HFFc6 (cell line): Measurements from ENCODE around the gene LAPTM5. TPM values are rescaled to one million over a fixed set of nuclear protein-coding genes. Genes with fewer than 3 reads are reported as not detected.

Source experiments
- DNase-seq: peaks from one replicate; pipeline ENCODE4 v3.0.0-alpha.2; 2018
- H3K27ac Mint-ChIP-seq: 2 replicates; pipeline ENCODE4 v1.8.0; 2020; ENCODE audit warnings: mild to moderate bottlenecking, mixed read lengths
- H3K27me3 Mint-ChIP-seq: 2 replicates; pipeline ENCODE4 v1.8.0; 2021; ENCODE audit warnings: mild to moderate bottlenecking, moderate library complexity, mixed read lengths; ENCODE audit not compliant: insufficient read depth
- H3K36me3 Mint-ChIP-seq: 2 replicates; pipeline ENCODE4 v1.8.0; 2021; ENCODE audit warnings: low read depth, mixed read lengths
- H3K4me1 Mint-ChIP-seq: 2 replicates; pipeline ENCODE4 v1.8.0; 2020; ENCODE audit warnings: low read depth, mixed read lengths
- H3K4me3 Mint-ChIP-seq: 2 replicates; pipeline ENCODE4 v1.8.0; 2020; ENCODE audit warnings: mild to moderate bottlenecking, moderate library complexity, mixed read lengths
- H3K9me3 Mint-ChIP-seq: 2 replicates; pipeline ENCODE4 v1.8.0; 2020; ENCODE audit warnings: mild to moderate bottlenecking, mixed read lengths
- total RNA-seq, 6 experiments: library from RNA; stranded (reverse); fragmentation: NEBNext Ultra II Directional; extraction: Animal tissue kit (Norgen Biotek cat#: 25700); gene quantifications; 2 replicates in 1 of 6; 3 replicates in 5 of 6; pipeline ENCODE4 v1.2.3, GENCODE V29; 2021
- TF ChIP-seq, protein P1 (sequence below): fragments of 200-600 bp; sonication (generic); IDR thresholded peaks from 2 replicates; pipeline ENCODE4 v1.5.0; 2021; ENCODE audit warnings: antibody characterized with exemption, mild to moderate bottlenecking

LAPTM5 gene
- total RNA-seq, 6 experiments from 2014 or later, result 0.38 to 0.81 (median 0.63) TPM

DNA sequence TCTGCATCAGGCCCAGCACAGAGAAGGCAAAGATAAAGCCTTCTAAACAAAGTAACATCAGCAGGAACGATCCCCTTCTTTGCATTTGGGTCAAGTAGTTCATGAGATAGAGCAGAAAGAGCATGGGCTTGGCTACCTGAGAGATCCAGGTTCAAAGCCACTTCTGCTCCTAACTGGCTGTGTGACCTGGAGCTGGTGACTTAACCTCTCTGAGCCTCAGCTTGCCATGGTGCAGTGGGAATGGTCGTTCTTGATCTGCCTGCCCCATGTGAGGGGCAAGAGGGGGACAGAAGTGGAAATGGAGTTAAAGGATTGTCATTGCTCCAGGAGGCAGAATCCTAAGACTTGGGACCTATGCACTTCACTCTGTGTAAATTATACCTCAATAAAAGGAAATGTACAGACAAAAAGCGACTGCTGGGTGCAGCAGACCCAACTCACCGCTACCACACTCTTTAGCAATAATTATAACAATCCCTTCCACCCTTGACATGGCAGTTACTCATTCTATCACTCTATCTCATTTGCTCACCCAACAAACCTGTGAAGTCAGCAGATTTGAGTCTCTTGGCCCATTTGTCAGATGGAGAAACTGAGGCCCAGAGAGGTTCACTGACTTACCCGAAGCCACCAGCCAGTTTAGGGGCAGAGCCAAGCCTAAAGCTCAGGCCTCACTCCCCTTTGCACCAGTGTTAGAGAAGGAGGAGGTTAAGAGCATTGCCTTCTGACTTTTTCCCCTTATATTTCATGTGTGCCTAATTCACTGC is 32.7 kb downstream of the LAPTM5 start:
- TF ChIP-seq, protein P1, sequence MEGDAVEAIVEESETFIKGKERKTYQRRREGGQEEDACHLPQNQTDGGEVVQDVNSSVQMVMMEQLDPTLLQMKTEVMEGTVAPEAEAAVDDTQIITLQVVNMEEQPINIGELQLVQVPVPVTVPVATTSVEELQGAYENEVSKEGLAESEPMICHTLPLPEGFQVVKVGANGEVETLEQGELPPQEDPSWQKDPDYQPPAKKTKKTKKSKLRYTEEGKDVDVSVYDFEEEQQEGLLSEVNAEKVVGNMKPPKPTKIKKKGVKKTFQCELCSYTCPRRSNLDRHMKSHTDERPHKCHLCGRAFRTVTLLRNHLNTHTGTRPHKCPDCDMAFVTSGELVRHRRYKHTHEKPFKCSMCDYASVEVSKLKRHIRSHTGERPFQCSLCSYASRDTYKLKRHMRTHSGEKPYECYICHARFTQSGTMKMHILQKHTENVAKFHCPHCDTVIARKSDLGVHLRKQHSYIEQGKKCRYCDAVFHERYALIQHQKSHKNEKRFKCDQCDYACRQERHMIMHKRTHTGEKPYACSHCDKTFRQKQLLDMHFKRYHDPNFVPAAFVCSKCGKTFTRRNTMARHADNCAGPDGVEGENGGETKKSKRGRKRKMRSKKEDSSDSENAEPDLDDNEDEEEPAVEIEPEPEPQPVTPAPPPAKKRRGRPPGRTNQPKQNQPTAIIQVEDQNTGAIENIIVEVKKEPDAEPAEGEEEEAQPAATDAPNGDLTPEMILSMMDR, result no peak
- DNase-seq, result no peak
- Mint-ChIP-seq H3K4me1 (peaks cover 9% of the 10 kb centered on the region; the same call in 1 of the 2 replicates), H3K4me3 (no peak overlapping the region), H3K27me3 (peaks cover 15% of the 10 kb centered on the region), H3K9me3 (no peaks in the 10 kb centered on the region), H3K36me3 (no peaks in the 10 kb centered on the region), H3K27ac (no peak overlapping the region)

DNA sequence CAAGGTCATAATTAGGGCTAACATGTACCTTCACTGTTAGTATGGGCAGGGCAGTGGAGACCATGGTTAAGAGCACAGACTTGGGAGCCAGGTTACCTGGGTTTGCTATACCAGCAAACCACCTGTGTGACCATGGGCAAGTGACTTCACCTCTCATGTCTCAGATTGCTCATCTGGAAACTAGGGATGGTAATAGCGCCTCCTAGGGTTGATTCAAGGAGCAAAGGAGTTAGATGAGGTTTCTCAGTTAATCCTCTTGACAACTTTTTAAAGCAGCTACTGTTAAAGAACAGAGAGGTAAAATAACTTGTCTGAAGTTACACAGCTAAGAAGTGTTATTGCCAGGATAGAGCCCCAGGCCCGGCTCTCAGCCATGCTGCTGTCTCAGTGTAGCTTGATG is 33.4 kb downstream of the LAPTM5 start:
- Mint-ChIP-seq H3K27ac (no peak overlapping the region), H3K27me3 (peaks cover 16% of the 10 kb centered on the region), H3K4me3 (no peak overlapping the region), H3K4me1 (peaks cover 16% of the 10 kb centered on the region), H3K9me3 (no peaks in the 10 kb centered on the region), H3K36me3 (no peaks in the 10 kb centered on the region)
- DNase-seq, result no peak
- TF ChIP-seq, protein P1, result peak; percentile 67

DNA sequence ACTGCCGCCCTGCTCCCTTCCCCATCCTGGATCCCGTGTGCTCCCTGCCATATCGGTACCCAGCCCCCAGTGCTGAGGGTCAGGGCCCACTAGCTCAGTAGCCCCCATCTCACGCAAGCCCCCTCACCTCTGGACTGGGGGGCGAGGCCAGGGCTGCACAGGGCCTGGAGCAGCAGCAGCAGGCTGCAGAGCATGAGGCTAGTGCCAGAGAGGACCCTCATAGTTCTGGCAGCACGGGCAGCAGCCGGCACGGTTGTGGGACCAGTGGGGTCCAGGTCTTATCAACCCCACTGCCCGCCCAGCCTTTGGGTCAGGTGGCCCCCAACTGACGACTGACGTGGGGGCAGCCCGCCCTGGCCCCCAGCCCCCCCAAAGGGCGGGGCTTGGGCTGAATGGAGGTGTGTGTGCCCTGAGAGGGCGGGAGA is 34.2 kb downstream of the LAPTM5 start, which contains the start of gene MATN1:
Gene MATN1, minus strand, starts transcription at position 255 of the 425 bp plus-strand sequence. Its CDS starts 34 bp downstream, at position 221.
- peaks cover 17% of the 10 kb centered on the region for H3K4me1 Mint-ChIP-seq
- DNase-seq, result no peak
- H3K27me3 Mint-ChIP-seq, result peaks cover 10% of the 10 kb centered on the region
- no peak within 1 kb of the TSS for H3K4me3 Mint-ChIP-seq
- TF ChIP-seq, protein P1, result no peak
- no peaks in the 10 kb centered on the region for H3K9me3 Mint-ChIP-seq
- no peak within 1 kb of the TSS for H3K27ac Mint-ChIP-seq
- H3K36me3 Mint-ChIP-seq, result no peaks in the 10 kb centered on the region

DNA sequence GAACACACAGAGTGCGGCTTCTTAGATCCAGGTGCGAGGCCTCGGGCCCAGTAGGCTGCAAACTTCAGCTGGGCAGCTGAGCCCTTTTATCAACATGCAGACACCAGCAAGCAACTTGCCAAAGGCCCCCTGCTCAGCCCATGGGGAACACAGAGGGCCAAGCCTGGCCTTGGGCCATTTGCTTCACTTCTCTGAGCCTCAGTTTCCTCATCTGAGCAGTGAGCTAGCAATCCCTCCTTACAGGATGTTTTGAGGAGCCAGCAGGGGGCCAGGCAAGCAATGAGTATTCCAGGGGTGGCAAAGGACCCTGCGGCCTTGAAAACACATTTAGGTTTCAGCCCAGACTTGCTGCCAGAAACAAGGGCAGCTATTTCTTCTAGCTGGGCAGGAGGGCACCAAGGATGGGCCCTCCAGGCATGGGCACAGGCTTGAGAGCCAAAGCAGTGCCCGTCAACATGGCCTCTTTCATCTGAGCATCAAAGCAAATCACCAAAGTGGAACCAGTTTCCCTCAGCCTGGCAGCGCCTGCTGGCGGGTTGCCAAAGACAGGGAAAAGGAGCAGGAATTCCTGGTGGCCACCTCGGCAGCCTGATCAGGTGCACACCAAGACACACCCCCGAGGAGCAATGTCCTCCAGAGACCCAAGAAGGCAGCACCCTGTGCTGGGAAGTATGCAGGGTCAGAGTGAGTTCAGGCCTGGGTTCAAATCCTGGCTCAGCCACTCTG is 35.6 kb downstream of the LAPTM5 start:
- DNase-seq, result no peak
- H3K27me3 Mint-ChIP-seq, result peaks cover 10% of the 10 kb centered on the region
- no peak overlapping the region for H3K27ac Mint-ChIP-seq
- no peak overlapping the region for H3K4me3 Mint-ChIP-seq
- H3K36me3 Mint-ChIP-seq, result no peaks in the 10 kb centered on the region
- TF ChIP-seq, protein P1, result 0 out of 2 replicates have a peak, but pooled peaks have one; percentile 11
- peaks cover 11% of the 10 kb centered on the region for H3K4me1 Mint-ChIP-seq
- no peaks in the 10 kb centered on the region for H3K9me3 Mint-ChIP-seq

DNA sequence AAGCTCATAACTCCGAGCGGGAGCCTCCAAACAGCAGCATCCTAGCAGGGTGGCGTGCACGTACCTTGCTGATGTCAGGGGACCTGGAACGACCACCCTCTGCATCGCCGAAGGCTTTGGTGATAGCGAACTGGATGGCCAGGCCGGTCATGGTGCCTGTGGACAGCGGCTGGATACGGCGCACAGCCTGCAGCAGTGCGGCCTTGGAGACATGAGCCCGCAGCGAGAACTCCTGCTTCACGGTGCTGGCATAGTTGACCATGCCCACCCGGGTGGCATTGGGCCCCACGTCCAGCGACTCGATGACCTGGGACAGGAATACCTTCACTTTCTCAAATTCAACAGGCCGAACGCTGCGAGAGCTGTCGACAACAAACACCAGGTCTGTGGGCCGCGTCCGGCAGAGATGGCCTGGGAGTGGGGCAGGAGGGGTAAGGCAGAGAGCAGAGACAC is 36.2 kb downstream of the LAPTM5 start:
- peaks cover 11% of the 10 kb centered on the region for H3K4me1 Mint-ChIP-seq
- no peak for DNase-seq
- no peak overlapping the region for H3K4me3 Mint-ChIP-seq
- no peak overlapping the region for H3K27ac Mint-ChIP-seq
- TF ChIP-seq, protein P1, result no peak
- H3K27me3 Mint-ChIP-seq, result peaks cover 10% of the 10 kb centered on the region
- peaks cover under 1% of the 10 kb centered on the region; the same call in 1 of the 2 replicates for H3K9me3 Mint-ChIP-seq
- H3K36me3 Mint-ChIP-seq, result no peaks in the 10 kb centered on the region
